ENCODE data around the gene ADAMTS14.
"Not testable (repeated sequence)": the region's sequence is repeated elsewhere in the genome, so short reads cannot be mapped to it uniquely, and the experiment has no call there.

Gene ADAMTS14, protein sequence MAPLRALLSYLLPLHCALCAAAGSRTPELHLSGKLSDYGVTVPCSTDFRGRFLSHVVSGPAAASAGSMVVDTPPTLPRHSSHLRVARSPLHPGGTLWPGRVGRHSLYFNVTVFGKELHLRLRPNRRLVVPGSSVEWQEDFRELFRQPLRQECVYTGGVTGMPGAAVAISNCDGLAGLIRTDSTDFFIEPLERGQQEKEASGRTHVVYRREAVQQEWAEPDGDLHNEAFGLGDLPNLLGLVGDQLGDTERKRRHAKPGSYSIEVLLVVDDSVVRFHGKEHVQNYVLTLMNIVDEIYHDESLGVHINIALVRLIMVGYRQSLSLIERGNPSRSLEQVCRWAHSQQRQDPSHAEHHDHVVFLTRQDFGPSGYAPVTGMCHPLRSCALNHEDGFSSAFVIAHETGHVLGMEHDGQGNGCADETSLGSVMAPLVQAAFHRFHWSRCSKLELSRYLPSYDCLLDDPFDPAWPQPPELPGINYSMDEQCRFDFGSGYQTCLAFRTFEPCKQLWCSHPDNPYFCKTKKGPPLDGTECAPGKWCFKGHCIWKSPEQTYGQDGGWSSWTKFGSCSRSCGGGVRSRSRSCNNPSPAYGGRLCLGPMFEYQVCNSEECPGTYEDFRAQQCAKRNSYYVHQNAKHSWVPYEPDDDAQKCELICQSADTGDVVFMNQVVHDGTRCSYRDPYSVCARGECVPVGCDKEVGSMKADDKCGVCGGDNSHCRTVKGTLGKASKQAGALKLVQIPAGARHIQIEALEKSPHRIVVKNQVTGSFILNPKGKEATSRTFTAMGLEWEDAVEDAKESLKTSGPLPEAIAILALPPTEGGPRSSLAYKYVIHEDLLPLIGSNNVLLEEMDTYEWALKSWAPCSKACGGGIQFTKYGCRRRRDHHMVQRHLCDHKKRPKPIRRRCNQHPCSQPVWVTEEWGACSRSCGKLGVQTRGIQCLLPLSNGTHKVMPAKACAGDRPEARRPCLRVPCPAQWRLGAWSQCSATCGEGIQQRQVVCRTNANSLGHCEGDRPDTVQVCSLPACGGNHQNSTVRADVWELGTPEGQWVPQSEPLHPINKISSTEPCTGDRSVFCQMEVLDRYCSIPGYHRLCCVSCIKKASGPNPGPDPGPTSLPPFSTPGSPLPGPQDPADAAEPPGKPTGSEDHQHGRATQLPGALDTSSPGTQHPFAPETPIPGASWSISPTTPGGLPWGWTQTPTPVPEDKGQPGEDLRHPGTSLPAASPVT

DNA sequence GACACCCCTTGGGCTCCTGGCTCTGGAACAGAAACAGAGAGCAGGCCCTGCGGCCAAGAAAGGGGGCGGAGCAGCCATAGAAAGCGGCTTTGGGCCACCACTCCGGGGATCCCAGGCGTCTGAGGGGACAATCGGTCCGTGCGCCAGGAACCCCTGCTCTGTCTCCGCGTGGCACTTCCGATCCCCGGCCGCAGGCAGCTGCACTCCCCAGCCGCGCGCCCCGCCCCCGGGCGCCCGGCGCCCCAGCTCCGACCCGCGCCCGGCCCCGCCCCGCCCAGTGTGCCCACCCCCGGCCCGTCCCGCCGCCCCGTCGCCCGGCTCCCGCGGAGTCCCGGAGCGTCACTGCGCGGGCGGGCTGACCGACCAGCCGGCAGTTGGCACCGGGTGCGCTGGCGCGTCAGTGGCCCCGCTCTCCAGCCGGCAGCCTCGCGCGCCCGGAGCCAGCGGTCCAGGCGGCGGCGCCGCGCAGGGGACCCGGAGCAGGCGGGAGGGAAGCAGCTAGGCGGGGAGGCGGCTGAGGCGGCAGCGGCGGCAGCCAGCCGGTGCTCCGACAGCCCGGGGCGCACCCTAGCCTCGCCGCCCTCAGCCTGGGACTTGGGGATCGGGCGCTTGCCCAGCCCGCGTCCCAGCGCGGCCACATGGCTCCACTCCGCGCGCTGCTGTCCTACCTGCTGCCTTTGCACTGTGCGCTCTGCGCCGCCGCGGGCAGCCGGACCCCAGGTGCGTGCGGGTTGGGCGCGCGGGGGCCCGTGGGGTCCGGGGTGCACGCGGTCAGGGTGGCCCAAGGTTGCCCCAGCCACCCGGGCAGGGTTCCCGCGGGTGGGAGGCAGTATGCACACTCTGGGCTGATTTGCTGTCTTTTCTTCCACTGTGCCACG lies at the start of gene ADAMTS14:
TSS of gene ADAMTS14 (plus strand) at position 342 of the 878 bp plus-strand sequence. CDS start at position 639, 297 bp downstream.
- DNase-seq (ENCODE audit: low spot score) = peak; percentile 79

DNA sequence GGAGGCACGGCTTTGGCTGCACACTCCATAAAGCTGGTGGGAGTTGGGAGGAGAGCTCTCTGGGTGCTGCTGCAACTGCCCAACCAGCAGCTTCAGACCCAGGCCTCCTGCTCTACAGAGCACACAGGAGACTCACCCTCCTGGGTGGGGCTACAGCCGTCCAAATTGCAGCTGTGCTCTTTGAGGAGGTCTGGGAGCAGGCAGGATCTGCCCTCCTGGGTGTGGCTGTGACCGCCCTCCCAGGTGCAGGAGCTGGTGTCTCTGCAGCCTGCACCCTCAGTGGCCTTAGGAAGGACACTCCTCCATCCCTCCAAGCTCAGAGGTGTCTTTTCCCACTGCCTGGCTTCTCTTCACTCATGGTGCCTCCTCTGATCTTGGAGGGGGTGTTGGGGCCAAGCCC lies 49.8 kb upstream of the ADAMTS14 start:
- DNase-seq (ENCODE audit: low spot score) = peak; percentile 59

DNA sequence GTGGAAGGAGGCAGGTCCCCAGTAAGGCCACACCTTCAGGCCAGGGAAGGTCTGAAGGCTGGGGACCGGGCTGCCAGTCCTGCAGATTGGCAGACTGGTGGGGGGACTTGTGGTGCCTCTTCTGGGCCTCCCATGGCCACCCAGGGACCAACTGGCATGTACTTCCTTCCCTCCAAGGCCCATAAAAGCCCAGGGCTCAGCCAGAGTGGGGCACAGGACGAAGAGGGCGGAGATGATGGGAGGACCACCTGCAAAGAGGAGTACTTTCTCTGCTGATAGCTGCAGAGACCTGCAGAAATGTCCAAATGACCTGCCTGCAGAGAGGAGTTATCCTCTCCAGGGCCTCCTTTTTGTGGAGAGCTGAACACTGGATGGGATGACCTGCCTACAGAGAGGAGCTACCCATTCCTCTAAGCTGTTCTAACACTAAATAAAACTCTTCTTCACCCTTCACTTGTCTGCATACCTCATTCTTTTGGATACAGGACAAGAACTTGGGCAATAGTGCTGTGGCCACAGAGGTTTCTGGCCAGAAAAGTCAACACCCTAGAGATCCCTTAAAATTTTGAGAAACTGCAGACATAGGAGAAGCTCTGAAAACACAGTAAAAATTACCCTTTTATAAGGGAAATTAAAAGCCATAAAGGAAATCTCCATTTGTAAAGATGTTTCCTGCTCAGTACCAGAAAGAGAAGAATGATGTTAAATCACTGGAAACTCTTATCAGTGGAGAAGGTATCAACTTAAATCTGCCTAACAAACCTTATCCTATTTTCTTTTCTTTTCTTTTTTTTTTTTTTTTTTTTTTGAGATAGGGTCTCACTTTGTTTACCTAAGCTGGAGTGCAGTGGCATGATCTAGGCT lies 49.1 kb upstream of the ADAMTS14 start:
- no peak for DNase-seq (ENCODE audit: low spot score)

- DNase-seq (ENCODE audit: low spot score) = no peak
These were observed 46.2 kb upstream of the ADAMTS14 start for GRCh38 chr10:70626056-70626455.

GRCh38 chr10:70629338-70629737 lies 43.0 kb upstream of the ADAMTS14 start:
- DNase-seq (ENCODE audit: low spot score) = no peak

GRCh38 chr10:70631735-70632134 lies 40.6 kb upstream of the ADAMTS14 start:
- not testable (repeated sequence) for DNase-seq (ENCODE audit: low spot score)

- DNase-seq (ENCODE audit: low spot score) = peak; percentile 69
These were observed 38.3 kb upstream of the ADAMTS14 start for GRCh38 chr10:70634011-70634410.

GRCh38 chr10:70634515-70634914 lies 37.8 kb upstream of the ADAMTS14 start:
- DNase-seq (ENCODE audit: low spot score) = peak; percentile 71

DNA sequence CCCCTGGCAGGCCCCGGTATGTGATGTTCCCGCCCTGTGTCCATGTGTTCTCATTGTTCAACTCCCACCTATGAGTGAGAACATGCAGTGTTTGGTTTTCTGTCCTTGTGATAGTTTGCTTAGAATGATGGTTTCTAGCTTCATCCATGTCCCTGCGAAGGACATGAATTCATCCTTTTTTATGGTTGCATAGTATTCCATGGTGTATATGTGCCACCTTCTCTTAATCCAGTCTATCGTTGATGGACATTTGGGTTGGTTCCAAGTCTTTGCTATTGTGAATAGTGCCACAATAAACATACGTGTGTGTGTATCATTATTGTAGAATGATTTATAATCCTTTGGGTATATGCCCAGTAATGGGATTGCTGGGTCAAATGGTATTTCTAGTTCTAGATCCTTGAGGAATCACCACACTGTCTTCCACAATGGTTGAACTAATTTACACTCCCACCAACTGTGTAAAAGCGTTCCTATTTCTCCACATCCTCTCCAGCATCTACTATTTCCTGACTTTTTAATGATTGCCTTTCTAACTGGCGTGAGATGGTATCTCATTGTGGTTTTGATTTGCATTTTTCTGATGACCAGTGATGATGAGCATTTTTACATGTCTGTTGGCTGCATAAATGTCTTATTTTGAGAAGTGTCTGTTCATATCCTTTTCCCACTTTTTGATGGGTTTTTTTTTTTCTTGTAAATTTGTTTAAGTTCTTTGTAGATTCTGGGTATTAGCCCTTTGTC lies 32.5 kb upstream of the ADAMTS14 start:
- not testable (repeated sequence) for DNase-seq (ENCODE audit: low spot score)

- not testable (repeated sequence) for DNase-seq (ENCODE audit: low spot score)
These were observed 29.0 kb upstream of the ADAMTS14 start for GRCh38 chr10:70643272-70643671.

- not testable (repeated sequence) for DNase-seq (ENCODE audit: low spot score)
These were observed 27.3 kb upstream of the ADAMTS14 start for GRCh38 chr10:70644959-70645358.

DNA sequence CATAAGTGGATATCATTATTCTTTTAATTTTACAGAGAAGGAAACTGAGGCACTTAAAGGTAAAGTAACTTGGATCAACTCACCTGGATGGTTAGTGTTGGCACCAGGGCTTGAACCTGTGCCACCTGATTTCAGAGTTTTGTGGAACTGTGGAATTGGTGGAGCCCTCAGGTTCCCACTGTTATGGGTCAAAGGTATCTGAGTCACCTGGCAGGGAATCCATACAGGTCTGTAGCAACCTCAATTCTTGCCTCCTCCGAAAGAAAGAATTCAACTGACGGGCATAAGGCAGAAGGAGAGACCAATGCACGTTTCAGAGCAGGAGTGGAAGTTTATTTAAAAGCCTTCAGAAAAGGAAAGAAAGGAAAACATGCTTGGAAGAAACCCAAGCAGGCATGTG lies 25.2 kb upstream of the ADAMTS14 start:
- DNase-seq (ENCODE audit: low spot score) = no peak

- no peak for DNase-seq (ENCODE audit: low spot score)
These were observed 23.9 kb upstream of the ADAMTS14 start for GRCh38 chr10:70648427-70648826.

DNA sequence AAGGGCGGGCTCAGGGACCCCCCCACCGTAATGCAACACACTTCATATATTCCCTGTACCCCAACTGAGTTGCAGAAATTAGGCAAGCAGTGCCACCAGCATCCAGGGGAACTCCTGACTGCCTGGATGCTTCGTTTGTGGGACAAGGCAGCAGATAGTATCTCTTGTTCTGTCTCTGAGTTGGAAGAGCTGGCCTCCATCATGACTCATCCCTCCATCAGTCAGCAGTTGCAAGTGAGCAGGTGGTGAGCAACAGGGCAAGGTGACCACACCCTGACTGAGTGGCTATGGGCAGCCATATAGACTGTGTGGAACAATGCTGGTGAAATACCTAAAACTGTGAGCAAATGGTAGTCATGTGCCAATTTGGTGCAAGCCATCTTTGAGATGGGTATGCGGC lies 22.8 kb upstream of the ADAMTS14 start:
- peak; percentile 72 for DNase-seq (ENCODE audit: low spot score)

GRCh38 chr10:70650104-70650503 lies 22.2 kb upstream of the ADAMTS14 start:
- DNase-seq (ENCODE audit: low spot score) = no peak

DNA sequence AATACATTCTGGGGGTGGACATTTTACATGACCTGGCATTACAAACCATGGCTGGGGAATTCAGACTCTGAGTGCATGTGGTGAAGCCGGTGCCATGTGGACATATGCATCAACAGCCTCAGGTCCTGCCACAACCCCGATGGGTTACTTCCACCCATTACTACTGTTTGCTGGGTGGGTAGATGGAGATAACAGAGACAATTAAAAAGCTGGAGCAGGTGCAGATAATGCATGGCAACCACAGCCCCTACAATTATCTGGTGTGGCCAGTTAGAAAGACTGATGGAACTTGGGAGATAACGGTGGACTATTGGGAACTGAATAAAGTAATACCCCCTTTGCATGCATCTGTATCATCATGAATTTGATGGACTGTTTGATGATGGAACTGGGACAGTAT lies 21.6 kb upstream of the ADAMTS14 start:
- DNase-seq (ENCODE audit: low spot score) = no peak

GRCh38 chr10:70651661-70652060 lies 20.6 kb upstream of the ADAMTS14 start:
- DNase-seq (ENCODE audit: low spot score) = no peak

DNA sequence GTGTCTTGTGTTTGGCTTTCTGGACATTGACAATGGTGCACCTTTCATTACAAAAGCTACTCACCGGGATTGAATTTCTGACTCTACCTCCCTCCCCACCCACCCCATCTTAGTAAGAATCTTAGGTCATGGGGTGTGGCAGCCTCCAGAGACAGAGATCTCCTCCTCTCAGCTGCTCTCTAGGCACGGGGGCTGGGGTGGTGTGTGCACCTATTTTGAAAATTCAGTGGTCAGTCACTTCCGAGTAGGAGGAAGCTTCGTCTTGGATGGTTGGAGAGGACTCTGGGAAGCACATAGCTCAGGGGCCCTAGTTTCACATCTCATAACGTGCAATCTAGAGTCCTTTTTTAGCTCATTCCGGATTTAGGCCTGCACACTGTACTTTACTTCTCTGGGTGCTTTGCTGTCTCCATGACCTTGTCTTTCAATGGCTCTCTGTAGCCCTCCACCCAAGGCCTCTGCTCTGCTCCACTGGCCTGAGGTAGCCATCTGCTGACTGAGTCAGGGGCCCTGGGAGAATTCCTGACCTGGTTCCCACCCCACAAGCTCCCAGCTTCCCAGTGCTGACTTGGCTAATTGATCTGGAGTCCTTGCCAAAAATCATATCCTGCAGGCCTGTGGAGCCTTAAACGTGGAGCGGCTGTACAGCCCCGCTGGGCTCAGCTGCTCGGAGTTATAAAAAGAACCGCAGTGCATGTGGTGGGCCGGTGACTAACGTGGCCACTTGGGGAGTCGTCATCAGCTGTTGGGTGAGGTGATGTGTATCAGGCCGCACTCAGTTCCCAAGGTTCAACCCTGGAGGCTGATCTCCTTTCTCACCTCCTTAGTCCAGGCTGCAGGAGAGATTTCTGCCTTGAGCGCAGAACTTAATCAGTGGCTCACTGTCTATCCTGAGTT lies 19.3 kb upstream of the ADAMTS14 start:
- no peak for DNase-seq (ENCODE audit: low spot score)

Data from SW480 (cell line).